GM19193 (cell line): Measurements from ENCODE around the gene TNFAIP3.
A peak's percentile ranks its signal among the peaks of the same experiment; 100 is the strongest.

Experiments used
- POLR2A ChIP-seq: IDR thresholded peaks from 4 replicates; pipeline ENCODE4 v1.6.1; 2011; ENCODE audit not compliant: insufficient read depth, insufficient read length; ENCODE audit errors: extremely low read depth

Gene TNFAIP3

DNA sequence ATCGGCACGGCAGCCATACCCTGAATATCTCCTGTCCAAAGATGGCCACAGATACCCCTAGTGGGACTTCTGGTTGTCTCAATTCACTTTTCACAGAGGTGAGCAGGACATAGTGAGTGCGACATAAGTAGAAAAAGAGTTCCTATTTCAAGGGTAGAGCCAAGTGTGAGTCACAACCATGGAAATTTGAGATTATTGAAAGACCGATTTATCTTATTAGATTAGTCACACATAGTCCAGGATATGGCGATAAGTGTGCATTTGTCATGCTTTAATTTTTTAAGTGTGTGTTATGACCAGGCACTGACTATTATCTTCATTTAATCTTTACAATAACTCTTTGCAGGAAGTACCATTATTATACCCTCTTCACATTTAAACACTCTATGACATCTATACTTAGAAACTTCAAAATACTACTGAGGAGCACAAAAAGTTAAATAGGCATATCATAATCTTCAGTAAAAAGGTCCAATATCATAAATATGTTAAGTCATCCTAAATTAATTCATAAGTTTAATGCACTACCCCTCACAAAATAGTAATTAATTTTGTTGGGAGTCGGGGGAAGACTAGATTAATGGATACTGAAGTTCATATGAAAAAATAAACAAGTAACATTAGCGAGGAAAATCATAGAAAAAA, 13.4 kb upstream of the TNFAIP3 start:
- TF ChIP-seq POLR2A, result no peak

DNA sequence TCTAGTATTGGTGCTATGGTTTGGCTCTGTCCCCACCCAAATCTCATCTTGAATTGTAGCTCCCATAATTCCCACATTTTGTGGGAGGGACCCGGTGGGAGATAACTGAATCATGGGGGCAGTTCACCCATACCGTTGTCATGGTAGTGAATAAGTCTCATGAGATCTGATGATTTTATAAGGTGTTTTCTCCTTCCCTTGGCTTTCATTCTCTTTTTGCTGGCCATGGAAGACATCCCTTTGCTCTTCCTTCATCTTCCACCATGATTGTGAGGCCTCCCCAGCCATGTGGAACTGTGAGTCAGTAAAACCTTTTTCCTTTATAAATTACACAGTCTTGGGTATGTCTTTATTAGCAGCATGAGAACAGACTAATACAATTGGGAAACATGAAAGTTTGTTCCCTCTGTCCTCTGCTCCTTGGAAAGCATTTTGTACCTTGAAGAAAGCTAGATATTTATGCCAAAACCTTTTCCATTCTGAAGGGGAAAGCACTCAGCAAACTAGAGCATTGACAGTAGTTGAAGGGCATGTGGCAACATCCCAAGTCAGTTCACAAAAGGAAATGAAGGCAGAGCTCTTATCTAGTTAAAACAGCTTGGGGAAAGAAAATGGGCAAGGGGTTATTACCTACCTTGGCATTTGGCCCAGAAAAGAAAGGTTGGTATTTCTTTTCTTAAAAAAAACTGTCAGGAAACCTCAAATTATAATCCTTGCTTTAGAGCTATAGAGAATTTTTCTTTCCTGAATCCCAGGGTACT, 10.7 kb upstream of the TNFAIP3 start:
- TF ChIP-seq POLR2A, result no peak

DNA sequence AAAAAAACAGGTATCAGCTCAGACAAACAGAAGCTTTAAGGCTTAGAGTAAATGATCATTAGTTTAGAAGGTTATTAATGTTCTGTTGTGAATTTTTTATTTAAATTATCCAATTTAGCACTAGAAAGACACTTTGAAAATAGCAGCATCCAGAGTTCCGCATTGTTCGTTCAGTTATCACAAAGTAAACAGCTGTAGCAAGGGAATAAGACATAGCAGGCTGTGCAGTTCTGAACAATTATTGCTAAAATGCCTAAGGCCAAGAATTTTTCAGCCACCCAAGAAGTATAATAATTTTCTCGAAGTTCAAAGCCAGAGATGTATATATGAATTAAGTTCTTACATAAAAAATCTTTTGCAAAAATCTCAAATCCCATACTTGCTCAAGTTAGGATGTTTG, 8.0 kb upstream of the TNFAIP3 start:
- no peak for TF ChIP-seq POLR2A

DNA sequence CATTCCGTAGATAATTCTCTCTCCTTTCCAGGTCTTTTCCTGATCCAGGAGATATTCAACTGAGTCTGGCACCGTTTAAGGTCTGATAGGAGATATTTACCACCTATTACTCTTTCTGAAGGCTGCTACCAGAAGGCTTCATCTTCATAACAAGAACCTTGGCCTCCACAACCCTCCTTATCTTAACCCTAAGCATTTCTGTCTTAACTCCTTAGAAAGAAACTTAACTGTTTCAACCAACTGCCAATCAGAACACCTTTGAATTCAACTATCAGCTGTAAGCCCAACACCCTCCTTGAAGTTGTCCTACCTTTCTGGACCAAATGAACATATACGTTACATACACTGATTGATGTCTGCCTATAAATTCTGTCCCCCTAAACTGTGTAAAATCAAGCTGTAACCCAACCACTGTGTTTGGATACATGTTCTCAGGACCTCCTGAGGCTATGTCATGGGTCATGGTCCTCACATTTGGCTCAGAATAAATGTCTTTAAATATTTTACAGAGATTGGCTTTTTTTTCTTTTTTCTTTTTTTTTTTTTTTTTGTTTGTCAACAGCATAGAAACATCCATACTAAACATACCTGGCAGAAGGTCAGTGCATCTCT, 6.6 kb upstream of the TNFAIP3 start:
- no peak for TF ChIP-seq POLR2A

DNA sequence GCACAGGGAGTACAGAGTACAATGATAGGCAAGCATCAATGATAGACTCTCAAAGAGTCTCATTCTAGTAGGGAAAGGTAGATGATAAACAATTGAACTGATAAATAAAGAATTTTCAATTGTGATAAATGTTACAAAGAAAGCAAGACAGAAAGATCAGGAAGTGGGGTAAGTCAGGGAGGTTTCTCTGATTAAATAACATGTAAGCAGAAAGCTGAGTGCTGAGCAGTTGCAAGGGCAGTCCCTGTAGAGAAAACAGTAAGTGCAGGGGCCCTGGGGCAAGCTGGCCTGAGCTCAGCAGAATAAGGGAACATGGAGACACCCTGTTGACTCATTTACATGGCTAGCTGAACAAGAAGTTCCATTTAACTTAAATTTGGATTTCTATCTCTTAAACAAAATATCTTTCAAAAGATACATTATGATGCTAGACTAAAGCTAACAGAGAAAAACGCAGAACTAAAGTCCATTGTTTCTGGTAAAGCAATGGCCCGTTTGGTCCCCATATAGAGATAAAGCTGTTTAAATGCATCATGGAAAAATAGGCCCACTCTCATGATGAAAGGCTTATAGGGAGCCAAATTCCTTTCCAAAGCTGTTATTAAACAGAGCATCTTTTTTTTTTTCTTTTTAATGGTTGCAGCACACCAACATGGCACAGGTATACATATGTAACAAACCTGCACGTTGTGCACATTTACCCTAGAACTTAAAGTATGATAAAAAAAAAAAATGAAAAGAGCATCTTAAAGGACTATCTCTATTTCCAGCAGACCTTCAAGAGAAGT, 5.3 kb upstream of the TNFAIP3 start:
- TF ChIP-seq POLR2A, result no peak

DNA sequence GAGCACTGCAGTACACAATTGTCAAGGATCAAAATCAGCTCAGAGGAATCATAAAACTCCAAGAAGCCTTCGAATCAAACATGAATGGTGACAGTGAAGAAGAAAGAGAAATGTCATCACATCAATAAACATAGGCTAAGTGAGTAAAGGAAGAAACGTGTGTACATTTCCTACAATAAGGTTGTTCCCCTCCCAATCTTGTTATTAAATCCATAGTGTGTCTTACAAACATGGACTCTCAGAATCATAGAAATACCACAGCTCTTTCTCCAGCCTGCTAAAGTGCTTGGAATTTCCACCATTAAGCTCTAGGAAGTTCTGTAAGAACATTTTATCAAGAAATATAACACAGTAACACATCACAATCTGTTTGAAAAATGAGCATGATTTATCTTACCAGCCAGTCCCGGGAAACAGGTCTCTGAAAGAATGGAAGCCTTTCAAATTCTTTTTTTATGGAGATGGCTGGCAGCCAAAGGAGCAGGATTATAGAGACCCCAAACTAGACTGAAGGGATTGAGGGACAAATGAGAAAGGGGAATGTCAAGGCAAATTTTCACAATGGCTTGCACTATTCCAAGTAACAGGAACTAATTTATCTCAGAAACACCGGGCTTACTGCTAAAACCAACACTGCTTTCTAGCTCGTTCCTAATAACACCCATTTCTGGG, 4.5 kb upstream of the TNFAIP3 start:
- no peak for TF ChIP-seq POLR2A

DNA sequence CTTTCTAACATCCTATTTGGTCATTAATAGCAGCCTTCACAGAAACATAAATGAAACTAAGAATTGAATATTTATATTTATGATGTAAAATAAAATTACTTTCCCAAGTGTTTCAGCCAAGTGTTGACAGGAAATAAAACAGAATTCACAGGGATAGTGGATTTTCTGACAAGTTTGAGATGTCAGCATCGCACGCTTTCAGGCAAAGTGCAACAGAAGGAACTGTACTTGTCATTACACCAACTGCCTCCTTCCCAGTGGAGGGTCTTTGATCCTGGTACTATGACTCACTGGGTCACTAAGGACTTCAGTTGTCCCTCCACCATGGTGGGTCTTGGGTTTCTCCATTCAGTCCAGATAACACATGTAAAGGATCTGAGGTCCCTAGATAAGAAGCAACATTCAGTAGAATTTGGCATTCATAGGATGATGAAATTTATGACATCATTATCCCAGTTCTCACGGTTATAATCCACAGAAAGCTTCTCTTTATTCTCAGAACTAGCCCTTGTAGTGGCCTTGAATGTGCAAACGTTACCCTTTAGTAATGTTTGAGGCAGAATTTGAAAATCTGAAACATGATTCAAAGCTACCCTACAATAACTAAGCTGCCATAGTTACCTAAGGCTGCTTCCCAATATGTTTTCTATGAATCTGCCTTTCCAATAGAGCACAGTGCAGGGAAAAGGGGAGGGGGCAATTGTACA, 3.8 kb upstream of the TNFAIP3 start:
- no peak for TF ChIP-seq POLR2A

DNA sequence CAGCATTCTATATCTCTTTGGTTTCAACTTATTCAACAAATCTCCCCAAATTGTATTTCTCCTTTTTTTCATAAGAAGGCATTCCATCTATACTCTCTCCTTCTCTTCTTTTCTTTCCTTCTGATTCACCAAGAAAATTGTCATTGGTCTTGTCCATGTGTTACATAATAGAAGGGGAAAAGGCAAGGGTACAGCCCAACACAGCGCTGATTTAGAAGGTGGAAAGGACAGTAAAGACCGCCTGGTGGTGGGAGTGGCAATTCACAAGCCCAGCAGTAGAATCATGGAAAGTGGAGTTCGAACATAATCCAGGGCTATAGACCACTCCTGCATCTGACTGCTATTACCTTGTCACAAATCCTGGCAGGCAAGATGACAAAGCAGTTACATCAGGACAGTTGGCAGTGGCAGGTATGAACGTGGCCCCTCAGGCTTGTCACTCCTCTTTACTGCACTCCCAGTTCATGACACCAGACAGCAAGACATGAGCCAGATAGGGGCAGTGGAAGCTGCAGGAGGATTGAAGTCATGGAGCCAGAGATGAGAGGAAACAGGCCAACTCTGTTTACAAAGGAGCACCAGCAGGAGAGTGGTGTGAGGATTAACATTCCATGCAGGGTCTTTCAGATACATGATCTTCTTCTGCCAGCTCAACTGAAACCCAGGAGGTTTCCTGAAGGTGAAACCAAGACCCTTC, 2.1 kb upstream of the TNFAIP3 start:
- no peak for TF ChIP-seq POLR2A

DNA sequence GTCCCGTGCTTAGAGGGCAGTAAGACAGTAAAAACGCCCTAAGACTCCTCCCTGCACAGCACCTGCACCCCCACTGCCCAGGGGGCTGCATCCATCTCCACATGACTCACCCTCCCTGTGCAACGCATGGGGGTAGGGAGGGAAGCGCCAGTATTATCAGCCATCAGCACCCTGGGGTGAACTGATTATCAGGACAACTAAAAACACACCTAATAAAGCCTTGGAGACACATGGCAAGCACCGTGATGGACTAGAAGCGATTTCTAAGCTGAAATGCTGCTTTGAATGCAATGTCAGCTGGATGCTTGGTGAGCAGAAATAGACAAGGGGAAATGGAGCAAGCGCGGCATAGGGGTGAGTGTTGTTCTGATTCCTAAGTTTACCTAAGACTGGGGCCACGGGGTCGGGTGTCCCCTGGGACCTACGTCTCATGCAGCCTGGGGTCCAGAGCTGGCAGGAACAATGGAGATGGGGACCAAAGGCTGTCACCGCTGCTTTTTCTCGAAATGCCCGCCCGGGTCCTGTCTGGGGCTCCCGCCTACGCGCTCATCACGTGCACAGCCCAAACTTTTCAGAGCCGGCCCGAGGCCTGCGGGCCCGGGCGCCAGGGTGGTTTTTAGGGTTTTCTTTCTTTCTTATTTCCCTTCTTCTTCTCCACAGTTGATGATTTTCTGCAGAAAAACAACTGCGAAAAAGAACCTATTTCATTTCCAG, 702 bp upstream of the TNFAIP3 start:
- TF ChIP-seq POLR2A, result no peak

DNA sequence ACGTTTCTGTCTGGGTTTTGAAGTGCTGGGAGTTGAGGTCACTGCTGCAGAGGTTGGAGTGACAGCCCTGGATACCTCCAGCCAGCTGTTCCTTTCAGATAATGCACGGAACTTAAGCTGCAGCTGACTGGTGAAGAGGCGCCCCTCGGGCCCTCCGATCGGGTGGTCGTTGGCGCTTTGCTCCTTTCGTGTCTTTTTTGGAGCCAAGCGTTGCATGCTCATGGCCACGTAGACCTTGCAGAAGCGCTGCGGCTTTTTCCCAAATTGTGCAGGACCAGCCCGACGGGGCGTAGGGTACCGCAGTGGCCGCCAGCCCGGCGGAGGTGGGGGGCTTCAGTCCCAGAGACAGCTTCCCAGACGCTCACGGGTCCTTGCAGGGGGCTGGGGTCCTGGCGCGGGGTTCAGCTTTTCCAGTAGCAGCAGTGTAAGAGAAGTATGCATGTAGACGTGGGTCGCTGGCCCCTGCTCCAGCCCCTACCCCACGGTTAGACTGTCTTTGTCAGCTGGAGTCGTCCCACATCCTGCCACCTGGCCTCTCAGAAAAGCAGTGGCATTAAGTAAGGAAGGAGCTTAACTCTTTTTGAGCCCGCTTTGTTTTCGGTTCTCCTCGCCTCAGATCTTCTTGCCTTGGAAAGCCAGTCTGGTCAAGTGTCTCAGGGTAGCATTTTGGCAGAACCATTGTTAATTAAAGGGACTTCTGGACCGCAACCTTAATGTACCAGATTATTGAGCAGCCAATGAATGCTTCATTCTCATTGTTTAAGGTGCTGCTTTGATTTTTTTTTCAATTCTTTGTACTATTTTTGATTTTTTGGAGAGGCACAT, 838 bp downstream of the TNFAIP3 start:
- peak; percentile 50 for TF ChIP-seq POLR2A

DNA sequence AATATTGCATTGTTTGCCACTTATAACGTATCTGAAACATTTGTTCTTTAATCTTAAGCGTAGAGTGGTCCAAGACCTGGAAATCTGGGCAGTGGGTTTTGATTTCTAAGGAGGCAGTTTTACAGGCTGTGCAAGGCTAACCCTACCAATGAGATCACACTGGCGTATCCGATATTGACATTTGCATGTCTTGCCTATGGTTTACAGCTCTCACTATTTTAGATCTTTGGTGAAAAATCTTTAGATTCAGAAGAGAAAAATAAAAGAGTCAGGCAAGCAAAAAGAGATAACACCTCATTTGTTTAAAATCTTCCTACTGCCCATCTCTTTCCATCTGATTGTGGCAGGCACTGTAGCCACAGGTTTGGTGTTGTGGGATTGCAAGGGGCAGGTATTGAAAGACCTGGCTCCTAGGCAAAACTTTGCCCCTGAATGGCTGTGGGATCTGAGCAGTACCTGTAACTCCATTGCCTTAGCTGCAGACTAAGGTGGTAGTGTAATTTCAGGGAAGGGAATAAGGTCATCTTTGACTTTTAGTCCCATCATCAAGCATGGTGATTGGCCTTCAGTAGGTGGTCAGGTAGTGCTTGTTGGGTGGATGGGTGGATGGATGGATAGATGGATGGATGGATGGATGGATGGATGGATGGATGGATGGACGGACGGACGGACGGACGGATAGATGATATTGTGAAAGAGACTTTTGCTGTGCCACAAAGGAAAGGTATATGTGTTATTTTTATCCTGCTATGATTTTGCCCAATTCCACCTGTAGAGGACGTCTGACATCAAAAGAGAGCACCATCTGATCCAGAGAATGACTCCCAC, 1.9 kb downstream of the TNFAIP3 start:
- TF ChIP-seq POLR2A, result no peak
